ENCODE data around the gene C22orf42.

- TF ChIP-seq GATA3 (IDR thresholded peaks at IDR 0.05; ENCODE audit: low read depth, low read length) (no peak), GATA2 (IDR thresholded peaks at IDR 0.05; ENCODE audit: low read depth, low read length) (no peak)
Observed at GRCh38 chr22:32130464-32130863, 28.6 kb downstream of the C22orf42 start.
